IMR-90 (cell line): ENCODE data around the gene DAP3. TPM values are rescaled to one million over a fixed set of nuclear protein-coding genes. Genes with fewer than 3 reads are reported as not detected.

Experiments
- ATAC-seq: fragments of 200-7000 bp; cut with Tn5 transposase; 2 replicates; pipeline ENCODE4 v1.9.1; 2020; ENCODE audit warnings: low read depth, mild to moderate bottlenecking, moderate library complexity
- BruUV-seq: library from RNA; stranded (reverse); fragments of 400-500 nt; replicated peaks from 2 replicates; lab custom pipeline; 2021; lab: Mats Ljungman, UMichigan
- CTCF ChIA-PET: fragments of 300-600 bp; formaldehyde crosslinking; extraction: SDS; loops from one replicate; lab custom pipeline; 2021; ENCODE audit warnings: antibody characterized with exemption; lab: Yijun Ruan, JAX
- POLR2A ChIA-PET: fragments of 300-600 bp; sonication (Branson Sonifier 250); formaldehyde crosslinking; loops from one replicate; lab custom pipeline; 2022; ENCODE audit warnings: antibody characterized with exemption; ENCODE audit not compliant: unreplicated experiment; lab: Charles Lee
- DNase-seq: peaks from one replicate; pipeline ENCODE4 v3.0.0; 2013
- H2AFZ ChIP-seq: replicated peaks from 2 replicates; pipeline ENCODE3; 2013; ENCODE audit warnings: low read length, mild to moderate bottlenecking; ENCODE audit not compliant: poor library complexity
- H2AK5ac ChIP-seq: 2 replicates; pipeline ENCODE4 v1.6.1; 2013; ENCODE audit warnings: low read depth, low read length, inconsistent platforms
- H2AK9ac ChIP-seq: replicated peaks from 2 replicates; pipeline ENCODE3; 2013; ENCODE audit warnings: mild to moderate bottlenecking, low read depth, low read length, moderate library complexity; ENCODE audit not compliant: poor library complexity
- H2BK120ac ChIP-seq: 2 replicates; pipeline ENCODE4 v1.6.1; 2013; ENCODE audit warnings: low read depth, low read length, inconsistent platforms
- H2BK15ac ChIP-seq: 3 replicates; pipeline ENCODE4 v1.6.1; 2013; ENCODE audit warnings: low read depth, low read length, inconsistent platforms
- H2BK20ac ChIP-seq: 2 replicates; pipeline ENCODE4 v1.6.1; 2013; ENCODE audit warnings: low read depth, mild to moderate bottlenecking, inconsistent platforms, low read length, moderate library complexity
- H2BK5ac ChIP-seq: 2 replicates; pipeline ENCODE4 v1.6.1; 2013; ENCODE audit warnings: mild to moderate bottlenecking, low read depth, low read length, inconsistent platforms; ENCODE audit not compliant: poor library complexity, severe bottlenecking
- H3K14ac ChIP-seq: replicated peaks from 2 replicates; pipeline ENCODE4 v1.6.1; 2013; ENCODE audit warnings: low read depth, low read length, inconsistent platforms
- H3K18ac ChIP-seq: 2 replicates; pipeline ENCODE4 v1.6.1; 2013; ENCODE audit warnings: low read depth, low read length, control low read depth
- H3K23ac ChIP-seq: 2 replicates; pipeline ENCODE4 v1.6.1; 2013; ENCODE audit warnings: low read depth, low read length, inconsistent platforms
- H3K27ac ChIP-seq: 2 replicates; pipeline ENCODE4 v1.5.1; 2013; ENCODE audit warnings: mild to moderate bottlenecking, control low read depth, low read length; ENCODE audit not compliant: insufficient read depth
- H3K27me3 ChIP-seq: 2 replicates; pipeline ENCODE4 v1.6.1; 2013; ENCODE audit warnings: low read length; ENCODE audit not compliant: control insufficient read depth, insufficient read depth
- H3K36me3 ChIP-seq: 2 replicates; pipeline ENCODE4 v1.6.1; 2013; ENCODE audit warnings: low read length, mixed read lengths; ENCODE audit not compliant: control insufficient read depth, insufficient read depth
- H3K4ac ChIP-seq: 2 replicates; pipeline ENCODE4 v1.6.1; 2013; ENCODE audit warnings: low read depth, low read length, inconsistent platforms
- H3K4me1 ChIP-seq: 2 replicates; pipeline ENCODE4 v1.6.1; 2013; ENCODE audit warnings: low read length, mixed read lengths; ENCODE audit not compliant: control insufficient read depth, insufficient read depth
- H3K4me2 ChIP-seq: 2 replicates; pipeline ENCODE4 v1.6.1; 2013; ENCODE audit warnings: low read depth, mild to moderate bottlenecking, control low read depth, low read length, moderate library complexity
- H3K4me3 ChIP-seq: 2 replicates; pipeline ENCODE4 v1.5.1; 2013; ENCODE audit warnings: low read depth, mild to moderate bottlenecking, control low read depth, low read length, moderate library complexity; ENCODE audit not compliant: insufficient read depth
- H3K56ac ChIP-seq: 2 replicates; pipeline ENCODE4 v1.6.1; 2013; ENCODE audit warnings: low read length, inconsistent platforms; ENCODE audit not compliant: insufficient read depth; ENCODE audit errors: extremely low read depth
- H3K79me1 ChIP-seq, 2 experiments: 2 replicates each; pipeline ENCODE4 v1.6.1; 2013; ENCODE audit warnings: low read length in 2 of 2, inconsistent platforms in 1 of 2, low read depth in 1 of 2
- H3K9ac ChIP-seq: 2 replicates; pipeline ENCODE4 v1.6.1; 2013; ENCODE audit warnings: low read depth, low read length, control low read depth
- H3K9me1 ChIP-seq: 2 replicates; pipeline ENCODE4 v1.6.1; 2013; ENCODE audit warnings: low read length, inconsistent platforms; ENCODE audit not compliant: insufficient read depth
- H3K9me3 ChIP-seq: 2 replicates; pipeline ENCODE4 v1.6.1; 2013; ENCODE audit warnings: low read length; ENCODE audit not compliant: control insufficient read depth, insufficient read depth
- H4K20me1 ChIP-seq: 2 replicates; pipeline ENCODE4 v1.6.1; 2013; ENCODE audit warnings: low read length, inconsistent platforms; ENCODE audit not compliant: insufficient read depth
- H4K5ac ChIP-seq: 2 replicates; pipeline ENCODE4 v1.6.1; 2013; ENCODE audit warnings: mild to moderate bottlenecking, low read depth, low read length, control low read depth
- H4K8ac ChIP-seq, 2 experiments: 2 replicates each; pipeline ENCODE4 v1.6.1; 2013; ENCODE audit warnings: low read depth in 2 of 2, low read length in 2 of 2, control low read depth in 1 of 2, inconsistent platforms in 1 of 2
- H4K91ac ChIP-seq: 2 replicates; pipeline ENCODE4 v1.6.1; 2013; ENCODE audit warnings: low read depth, low read length, inconsistent platforms; ENCODE audit not compliant: insufficient read depth
- BHLHE40 ChIP-seq: fragments of 150-350 bp; IDR thresholded peaks from 2 replicates; pipeline ENCODE4 v1.6.1; 2016; ENCODE audit warnings: mild to moderate bottlenecking, low read depth, low read length
- CEBPB ChIP-seq: IDR thresholded peaks from 2 replicates; pipeline ENCODE4 v1.6.1; 2012; ENCODE audit warnings: low read depth, low read length, improper control_type of control experiment
- CHD1 ChIP-seq: IDR thresholded peaks from 2 replicates; pipeline ENCODE4 v1.6.1; 2012; ENCODE audit warnings: low read depth, low read length, improper control_type of control experiment
- CTCF ChIP-seq: conservative IDR thresholded peaks from 2 replicates; pipeline ENCODE4 v1.5.1; 2012; ENCODE audit warnings: mild to moderate bottlenecking, low read depth, low read length, improper control_type of control experiment
- ELK1 ChIP-seq: fragments of 150-350 bp; IDR thresholded peaks from 2 replicates; pipeline ENCODE4 v1.6.1; 2016; ENCODE audit warnings: low read depth, mild to moderate bottlenecking, low read length, moderate library complexity, borderline replicate concordance
- FOS ChIP-seq: fragments of 150-350 bp; IDR thresholded peaks from 2 replicates; pipeline ENCODE4 v1.6.1; 2016; ENCODE audit warnings: low read depth, low read length
- MAFK ChIP-seq: IDR thresholded peaks from 2 replicates; pipeline ENCODE4 v1.6.1; 2012; ENCODE audit warnings: low read depth, low read length, improper control_type of control experiment
- MAZ ChIP-seq: IDR thresholded peaks from 2 replicates; pipeline ENCODE4 v1.6.1; 2012; ENCODE audit warnings: low read depth, mild to moderate bottlenecking, low read length, improper control_type of control experiment, moderate library complexity, borderline replicate concordance
- MXI1 ChIP-seq: IDR thresholded peaks from 2 replicates; pipeline ENCODE4 v1.6.1; 2012; ENCODE audit warnings: low read depth, mild to moderate bottlenecking, low read length, moderate library complexity, borderline replicate concordance
- NFE2L2 ChIP-seq: fragments of 150-350 bp; IDR thresholded peaks from 2 replicates; pipeline ENCODE4 v1.6.1; 2016; ENCODE audit warnings: low read depth, mild to moderate bottlenecking, low read length
- POLR2A ChIP-seq: IDR thresholded peaks from 2 replicates; pipeline ENCODE4 v1.6.1; 2012; ENCODE audit warnings: mild to moderate bottlenecking, low read depth, low read length
- RAD21 ChIP-seq: IDR thresholded peaks from 2 replicates; pipeline ENCODE4 v1.6.1; 2012; ENCODE audit warnings: low read length, improper control_type of control experiment
- RCOR1 ChIP-seq: IDR thresholded peaks from 2 replicates; pipeline ENCODE4 v1.6.1; 2012; ENCODE audit warnings: mild to moderate bottlenecking, low read length, improper control_type of control experiment; ENCODE audit not compliant: insufficient replicate concordance
- RFX5 ChIP-seq: IDR thresholded peaks from 2 replicates; pipeline ENCODE4 v1.8.0; 2012; ENCODE audit warnings: low read depth, mild to moderate bottlenecking, low read length, moderate library complexity
- SMC3 ChIP-seq: fragments of 150-350 bp; IDR thresholded peaks from 2 replicates; pipeline ENCODE4 v1.6.1; 2016; ENCODE audit warnings: low read depth, mild to moderate bottlenecking, antibody characterized with exemption, low read length, moderate library complexity
- USF2 ChIP-seq: fragments of 150-350 bp; IDR thresholded peaks from 2 replicates; pipeline ENCODE4 v1.6.1; 2017; ENCODE audit warnings: mild to moderate bottlenecking, antibody characterized with exemption, low read length, low read depth
- WGBS, 2 experiments: methylation state at CpG; one replicate each; pipeline versions ENCODE4 v1.1.5 to v1.1.7; 2013; ENCODE audit warnings: missing lambda C conversion rate in 2 of 2; ENCODE audit not compliant: insufficient read length in 1 of 2; ENCODE audit errors: extremely low coverage in 2 of 2; 5-methylcytosine and 5-hydroxymethylcytosine counted together
- dilution Hi-C: fragments of 300-500 bp; cut with HindIII; formaldehyde crosslinking; loops from one replicate; pipeline ENCODE4 v1.14.3; 2018; ENCODE audit warnings: low sequenced_read_pairs; ENCODE audit not compliant: unreplicated experiment
- in situ Hi-C: fragments of 300-500 bp; cut with MboI; formaldehyde crosslinking; loops from 3 replicates; pipeline ENCODE4 v1.14.3; 2019; ENCODE audit warnings: low sequenced_read_pairs, inconsistent platforms, mixed read lengths
- intact Hi-C: fragments of 100-400 bp; cut with micrococcal nuclease; formaldehyde crosslinking; loops from 2 replicates; pipeline ENCODE4 v1.10.0; 2022
- polyA plus RNA-seq, 3 experiments: library from polyadenylated mRNA; depleted of rRNA; stranded (reverse); fragments of >200 nt; gene quantifications; 2 replicates each; pipeline ENCODE4 v1.2.3, GENCODE V29; 2012; ENCODE audit warnings: low replicate concordance in 1 of 3
- total RNA-seq: library from RNA; depleted of rRNA; stranded (reverse); fragments of >200 nt; gene quantifications from 2 replicates; pipeline ENCODE4 v1.2.3, GENCODE V29; 2012

The DAP3 gene
- total and polyA plus RNA-seq, 2 of the 4 experiments (the other 2 are of a cell fraction): 48.6 to 126 TPM

- Histone ChIP-seq H2AK5ac (no peak overlapping the region), H4K8ac (no peak overlapping the region), H3K36me3 (peaks cover 49% of the 10 kb centered on the region), H3K9me3 (no peaks in the 10 kb centered on the region), H2BK5ac (no peak overlapping the region), H3K27ac (no peak overlapping the region), H2AFZ (no peak overlapping the region), H2AK9ac (no peak overlapping the region), H2BK15ac (no peak overlapping the region), H2BK20ac (no peak overlapping the region), H4K5ac (no peak overlapping the region), H3K27me3 (no peaks in the 10 kb centered on the region), H3K4me3 (no peak overlapping the region), H3K56ac (no peak overlapping the region), H3K79me1 (peaks cover 0 to 32% of the 10 kb centered on the region in 2 experiments; a peak in 3 of 4 replicates), H3K4me1 (peaks cover 3% of the 10 kb centered on the region), H2BK120ac (no peak overlapping the region), H3K4ac (no peak overlapping the region), H3K18ac (no peak overlapping the region), H3K9ac (no peak overlapping the region), H3K4me2 (no peak overlapping the region), H3K14ac (no peak overlapping the region), H4K20me1 (no peaks in the 10 kb centered on the region), H3K23ac (no peak overlapping the region), H3K9me1 (peaks cover 6% of the 10 kb centered on the region; the same call in 1 of the 2 replicates), H4K91ac (no peak overlapping the region)
- ChIA-PET CTCF (no interaction called here), POLR2A (no interaction called here)
- no peak for TF ChIP-seq MAFK
- TF ChIP-seq SMC3: no peak
- no peak for TF ChIP-seq USF2
- no peak for TF ChIP-seq CEBPB
- TF ChIP-seq RCOR1: no peak
- TF ChIP-seq RAD21: no peak
- TF ChIP-seq NFE2L2: no peak
- TF ChIP-seq CTCF: no peak
- TF ChIP-seq RFX5: no peak
- no peak for TF ChIP-seq BHLHE40
- no peak for TF ChIP-seq CHD1
- TF ChIP-seq POLR2A: no peak
- TF ChIP-seq MXI1: no peak
- TF ChIP-seq FOS: no peak
- no peak for TF ChIP-seq ELK1
- no peak for TF ChIP-seq MAZ
- WGBS, 2 experiments: no CpG with 5 or more reads among the region's 4 CpGs
- DNase-seq (no peak), ATAC-seq (no peak)
- dilution Hi-C loops: no loop called here
- in situ Hi-C loops: no loop called here
- BruUV-seq: no TSS peak
- intact Hi-C loops: no loop called here
These were observed 71.2 kb downstream of the DAP3 start for GRCh38 chr1:155759966-155760630.
